Small intestine (tissue), 16 donors: ENCODE measurements around the gene GOLGA7B. TPM values are rescaled to one million over a fixed set of nuclear protein-coding genes. Genes with fewer than 3 reads are reported as not detected.

Source experiments
- DNase-seq, 2 donors: peaks; one replicate each; pipeline versions ENCODE4 v3.0.0 to v3.0.0-alpha.2; 2013
- FAIRE-seq: peaks from 2 replicates; lab custom pipeline; 2012; peaks lifted over from hg19 to GRCh38; lab: Jason Lieb, UNC
- H3K27ac ChIP-seq, 3 donors: one replicate each; pipeline ENCODE4 v1.5.1; 2013; ENCODE audit warnings: low read length in 2 of 3, mild to moderate bottlenecking in 2 of 3, control low read depth in 1 of 3, inconsistent platforms in 1 of 3, low read depth in 1 of 3, moderate library complexity in 1 of 3
- H3K27me3 ChIP-seq, 3 donors: one replicate each; pipeline ENCODE4 v1.6.1; 2013; ENCODE audit warnings: low read length in 3 of 3, inconsistent platforms in 1 of 3; ENCODE audit not compliant: control insufficient read depth in 3 of 3, insufficient read depth in 3 of 3
- H3K36me3 ChIP-seq, 3 donors: one replicate each; pipeline ENCODE4 v1.6.1; 2013; ENCODE audit warnings: low read length in 3 of 3, inconsistent platforms in 1 of 3, low read depth in 1 of 3, mild to moderate bottlenecking in 1 of 3, moderate library complexity in 1 of 3; ENCODE audit not compliant: control insufficient read depth in 3 of 3, insufficient read depth in 2 of 3
- H3K4me1 ChIP-seq, 3 donors: one replicate each; pipeline ENCODE4 v1.6.1; 2013; ENCODE audit warnings: low read length in 2 of 3, inconsistent platforms in 1 of 3, low read depth in 1 of 3, mild to moderate bottlenecking in 1 of 3, moderate library complexity in 1 of 3; ENCODE audit not compliant: control insufficient read depth in 3 of 3, insufficient read depth in 2 of 3
- H3K4me3 ChIP-seq, 3 donors: one replicate each; pipeline ENCODE4 v1.5.1; 2013; ENCODE audit warnings: low read length in 3 of 3, control low read depth in 1 of 3, inconsistent platforms in 1 of 3, low read depth in 1 of 3, mild to moderate bottlenecking in 1 of 3, moderate library complexity in 1 of 3
- H3K9me3 ChIP-seq, 2 donors: one replicate each; pipeline ENCODE4 v1.6.1; 2013; ENCODE audit warnings: low read depth in 1 of 2, low read length in 1 of 2; ENCODE audit not compliant: control insufficient read depth in 2 of 2, insufficient read depth in 1 of 2
- WGBS, 3 donors: extraction: QIAGEN DNeasy Blood & Tissue Kit; methylation state at CpG; one replicate each; pipeline ENCODE4 v1.1.7; 2013; 5-methylcytosine and 5-hydroxymethylcytosine counted together
- long read RNA-seq, 10 donors: transcript quantifications; one replicate each; lab custom pipeline, GENCODE V29; 2026
- polyA plus RNA-seq, 4 donors: library from polyadenylated mRNA; stranded (reverse) in 3 of 4; unstranded in 1 of 4; fragments of 200-250 nt in 3 of 4; fragments of 120-200 nt in 1 of 4; gene quantifications; one replicate each; pipeline versions ENCODE4 v1.2.1 to v1.2.3, GENCODE V29; 2013
- donor health status: healthy with polysubstance abuse.
- donor health status: control.
- donor health status: control.
- donor health status: Bipolar disorder and iron deficiency.
- donor health status: healthy.

GOLGA7B gene
- 1 to 10 TPM; 1.9 to 5.3 (median 4.0) TPM for polyA plus RNA-seq
- long read RNA-seq, donor 1, full-length matches to known transcripts, result 5 of 5 reads
- long read RNA-seq, donor 1, partial matches to known transcripts, result 0 of 5 reads
- long read RNA-seq, donor 1, other reads (novel, unspliced or antisense), result 0 of 5 reads
- long read RNA-seq, donor 2, full-length matches to known transcripts, result 4 of 4 reads
- long read RNA-seq, donor 2, partial matches to known transcripts, result 0 of 4 reads
- long read RNA-seq, donor 2, other reads (novel, unspliced or antisense), result 0 of 4 reads
- long read RNA-seq, donor 3, full-length matches to known transcripts, result 3 of 3 reads
- long read RNA-seq, donor 3, partial matches to known transcripts, result 0 of 3 reads
- long read RNA-seq, donor 3, other reads (novel, unspliced or antisense), result 0 of 3 reads
- long read RNA-seq, donor 4, result 0 reads
- long read RNA-seq, donor 5, result 0 reads
- long read RNA-seq, donor 6, full-length matches to known transcripts, result 1 of 1 reads
- long read RNA-seq, donor 6, partial matches to known transcripts, result 0 of 1 reads
- long read RNA-seq, donor 6, other reads (novel, unspliced or antisense), result 0 of 1 reads
- long read RNA-seq, donor 7, result 0 reads
- long read RNA-seq, donor 8, result 0 reads
- long read RNA-seq, donor 9, result 0 reads
- long read RNA-seq, donor 10, full-length matches to known transcripts, result 2 of 2 reads
- long read RNA-seq, donor 10, partial matches to known transcripts, result 0 of 2 reads
- long read RNA-seq, donor 10, other reads (novel, unspliced or antisense), result 0 of 2 reads

DNA sequence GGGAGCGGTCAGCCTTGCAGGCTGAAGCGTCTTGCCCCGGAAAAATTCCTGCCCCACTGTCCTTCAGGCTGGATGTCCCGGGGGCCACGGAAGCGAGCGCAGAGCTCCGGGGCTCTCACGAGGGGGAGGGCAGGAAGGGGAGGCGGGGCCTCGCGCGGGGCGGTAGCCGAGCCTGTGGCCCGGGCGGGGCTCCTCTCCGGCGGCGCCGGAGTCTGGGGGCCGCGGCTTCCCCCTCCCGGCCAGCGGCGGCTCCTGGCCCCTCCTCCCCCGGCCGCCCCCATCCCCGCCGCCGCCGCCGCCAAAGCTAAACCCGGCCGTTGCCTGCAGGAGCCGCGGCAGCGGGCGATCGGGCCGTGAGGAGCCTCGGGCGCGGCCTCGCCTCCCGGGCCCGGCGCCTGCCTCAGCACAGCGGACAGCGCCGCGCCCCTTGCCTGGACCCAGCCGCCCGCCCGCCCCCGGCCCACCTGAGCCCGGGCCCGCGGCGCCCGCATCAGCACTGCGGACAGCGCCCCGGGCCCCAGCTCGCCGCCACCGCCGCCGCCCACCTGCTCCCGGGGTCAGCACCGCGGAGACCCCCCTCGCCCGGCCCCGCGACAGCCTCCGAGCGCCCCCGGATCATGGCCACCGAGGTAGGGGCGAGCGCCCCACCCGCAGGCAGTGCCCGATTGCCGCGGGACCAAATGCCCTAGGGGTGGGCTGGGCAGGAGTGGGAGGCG lies at the start of gene GOLGA7B:
Gene GOLGA7B (plus strand): TSS at position 157 of the 716 bp plus-strand sequence. CDS start 461 bp downstream, at position 618.
- Histone ChIP-seq H3K4me1 (peaks cover 0 to 14% (median 2%) of the 10 kb centered on the region in 3 donors), H3K36me3 (peaks cover 0 to 2% (median 0%) of the 10 kb centered on the region in 3 donors), H3K9me3 (no peaks in the 10 kb centered on the region), H3K4me3 (peak within 1 kb of the TSS; percentile 53 to 86 (median 65)), H3K27ac (peak within 1 kb of the TSS in 1 of 3 donors; percentile 63), H3K27me3 (peaks cover 0 to 14% (median 2%) of the 10 kb centered on the region in 3 donors)
- peak; percentile 49 to 80 for DNase-seq
- no peak for FAIRE-seq
- 1% methylated on average over 43 to 87 of the region's 87 CpGs for WGBS, 3 donors

DNA sequence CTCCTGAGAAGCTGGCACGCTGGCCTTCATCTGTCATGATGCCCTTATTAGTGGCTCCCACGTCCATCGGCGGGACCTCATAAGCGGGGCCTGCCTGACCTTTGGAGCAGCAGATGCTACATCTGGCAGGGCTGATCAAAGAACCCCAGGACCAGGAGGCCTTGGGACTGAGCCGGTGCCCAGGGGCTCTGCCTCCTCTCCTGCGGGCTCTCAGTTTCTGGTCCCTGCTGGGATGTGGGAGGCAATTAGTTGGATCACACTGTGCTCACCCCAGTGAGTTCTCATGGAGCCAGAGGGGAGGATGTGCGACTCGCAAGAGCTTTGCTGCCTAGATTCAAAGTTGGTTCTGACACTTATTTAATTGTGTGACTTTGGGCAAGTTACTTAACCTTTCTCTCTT lies 49.2 kb upstream of the GOLGA7B start:
- Histone ChIP-seq H3K4me1 (no peaks in the 10 kb centered on the region), H3K36me3 (no peaks in the 10 kb centered on the region), H3K9me3 (peaks cover 0 to 3% of the 10 kb centered on the region in 2 donors), H3K27me3 (peaks cover 0 to 6% (median 0%) of the 10 kb centered on the region in 3 donors), H3K27ac (no peak overlapping the region), H3K4me3 (no peak overlapping the region)
- DNase-seq, result no peak
- 55 to 76% (median 64%) methylated on average over 9 of the region's 9 CpGs for WGBS, 3 donors
- FAIRE-seq, result no peak

DNA sequence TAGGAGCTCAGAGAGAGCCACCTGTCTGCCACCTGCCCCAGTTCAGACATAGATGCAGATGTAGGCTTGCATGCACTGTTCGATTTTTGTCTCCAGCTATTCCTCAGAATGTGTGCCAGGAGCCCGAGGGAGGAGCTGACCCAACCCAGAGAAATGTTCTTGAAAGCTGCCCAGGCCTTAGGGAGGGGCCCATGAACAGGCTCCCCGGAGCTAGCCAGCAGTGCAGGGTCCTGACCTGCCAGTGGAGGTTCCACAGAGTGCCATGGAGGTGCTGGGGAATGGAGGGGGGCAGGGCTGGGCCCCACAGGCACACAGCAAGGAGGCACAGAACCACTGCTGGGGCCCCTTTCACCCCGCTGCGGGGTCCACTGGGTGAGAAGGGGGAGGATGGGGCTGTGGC lies 48.2 kb upstream of the GOLGA7B start:
- FAIRE-seq (no peak), DNase-seq (no peak)
- H3K4me3 ChIP-seq, result no peak overlapping the region
- WGBS, 3 donors, result 51 to 64% (median 62%) methylated on average over 5 of the region's 5 CpGs
- H3K4me1 ChIP-seq, result no peaks in the 10 kb centered on the region
- peaks cover 0 to 3% of the 10 kb centered on the region in 2 donors for H3K9me3 ChIP-seq
- peaks cover 0 to 6% (median 0%) of the 10 kb centered on the region in 3 donors for H3K27me3 ChIP-seq
- no peaks in the 10 kb centered on the region for H3K36me3 ChIP-seq
- no peak overlapping the region for H3K27ac ChIP-seq

DNA sequence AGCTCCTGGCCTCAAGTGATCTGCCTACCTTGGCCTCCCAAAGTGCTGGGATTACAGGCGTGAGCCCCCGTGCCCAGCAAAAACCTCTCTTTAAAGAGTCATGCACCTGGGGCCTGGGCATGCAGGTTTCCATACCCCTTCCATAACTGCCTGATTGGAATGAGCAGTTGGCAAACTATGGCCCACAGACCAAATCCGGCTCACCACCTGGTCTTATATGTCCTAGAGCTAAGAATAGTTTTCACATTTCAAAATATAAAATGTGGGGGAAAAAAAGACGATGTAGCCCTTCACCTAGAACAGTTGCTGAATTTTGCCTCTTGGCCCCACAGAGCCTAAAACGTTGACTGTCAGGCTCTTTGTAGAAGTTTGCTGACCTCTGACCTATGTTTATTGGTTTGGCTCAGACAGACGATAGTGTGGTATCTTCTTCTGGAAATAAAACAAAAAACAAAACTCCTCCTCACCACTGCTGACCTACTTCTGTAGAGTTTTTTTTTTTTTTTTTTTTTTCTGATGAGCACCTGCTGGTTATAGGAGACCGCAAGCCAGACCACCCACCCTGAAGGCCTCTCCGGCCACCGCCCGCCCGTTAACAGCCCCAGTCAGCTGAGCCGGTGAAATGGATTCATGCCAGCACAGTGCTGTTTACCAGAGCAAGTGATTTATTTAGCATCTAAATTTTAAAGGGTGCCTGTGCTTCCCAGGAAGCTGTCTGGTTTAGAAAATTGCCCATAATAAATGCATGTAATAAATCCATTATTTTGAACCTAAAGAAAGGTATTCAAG lies 44.4 kb upstream of the GOLGA7B start:
- FAIRE-seq, result no peak
- no peak overlapping the region for H3K27ac ChIP-seq
- H3K4me3 ChIP-seq, result no peak overlapping the region
- H3K9me3 ChIP-seq, result no peaks in the 10 kb centered on the region
- H3K4me1 ChIP-seq, result peaks cover 0 to 12% (median 0%) of the 10 kb centered on the region in 3 donors
- DNase-seq, result no peak
- WGBS, 3 donors, result 60 to 65% (median 61%) methylated on average over 12 of the region's 12 CpGs
- no peaks in the 10 kb centered on the region for H3K36me3 ChIP-seq
- H3K27me3 ChIP-seq, result peaks cover 0 to 3% (median 0%) of the 10 kb centered on the region in 3 donors

DNA sequence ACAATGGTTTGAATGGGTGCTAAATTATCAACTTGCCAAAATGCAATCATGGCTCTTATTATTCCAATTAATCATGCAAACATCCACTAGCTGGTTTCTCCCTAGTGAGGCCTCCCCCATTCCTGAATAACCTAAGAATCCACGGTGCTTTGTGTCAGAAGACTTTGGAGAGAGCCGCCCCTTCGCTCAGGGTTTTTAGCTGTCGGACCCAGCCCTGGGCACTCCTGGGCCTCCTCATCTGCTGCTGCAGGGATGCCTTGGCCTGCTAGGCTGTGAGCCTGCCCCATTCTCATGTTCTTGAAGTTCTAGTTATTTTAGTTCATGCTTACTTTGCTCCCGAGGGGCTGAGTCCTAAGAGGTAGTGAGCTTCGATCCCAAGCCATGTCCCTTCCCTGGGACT lies 43.7 kb upstream of the GOLGA7B start:
- no peak overlapping the region for H3K27ac ChIP-seq
- no peaks in the 10 kb centered on the region for H3K36me3 ChIP-seq
- H3K27me3 ChIP-seq, result peaks cover 0 to 3% (median 0%) of the 10 kb centered on the region in 3 donors
- no peaks in the 10 kb centered on the region for H3K9me3 ChIP-seq
- no peak for FAIRE-seq
- WGBS, 3 donors, result 81 to 91% (median 87%) methylated on average over 6 of the region's 6 CpGs
- H3K4me1 ChIP-seq, result peaks cover 0 to 17% (median 0%) of the 10 kb centered on the region in 3 donors
- DNase-seq, result no peak
- H3K4me3 ChIP-seq, result no peak overlapping the region

DNA sequence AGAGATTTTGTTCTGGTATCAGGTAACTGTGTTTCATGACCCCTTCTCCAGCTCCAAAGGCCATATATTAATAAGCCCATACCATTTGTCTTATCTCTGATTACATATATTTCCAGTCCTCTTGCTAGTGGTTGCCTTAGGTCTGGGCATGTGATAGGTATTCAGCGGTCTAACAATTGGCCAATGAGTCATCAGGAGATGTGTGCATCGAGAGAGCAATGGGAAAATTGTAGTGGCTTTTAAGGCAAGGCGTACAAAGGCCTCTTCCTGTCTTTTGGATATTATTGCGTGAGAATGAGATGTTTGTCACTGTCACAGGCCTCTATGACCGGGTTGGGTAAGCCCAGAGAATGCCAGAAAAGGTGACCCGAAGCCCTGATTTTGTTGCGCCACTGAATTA lies 39.2 kb upstream of the GOLGA7B start:
- peak; percentile 77 to 80 for DNase-seq
- Histone ChIP-seq H3K4me3 (no peak overlapping the region), H3K27me3 (no peaks in the 10 kb centered on the region), H3K9me3 (no peaks in the 10 kb centered on the region), H3K36me3 (no peaks in the 10 kb centered on the region), H3K27ac (peak overlapping the region in 2 of 3 donors; percentile 26 to 75), H3K4me1 (peaks cover 0 to 21% (median 0%) of the 10 kb centered on the region in 3 donors)
- no peak for FAIRE-seq
- WGBS, 3 donors, result 60 to 63% (median 61%) methylated on average over 7 of the region's 7 CpGs

DNA sequence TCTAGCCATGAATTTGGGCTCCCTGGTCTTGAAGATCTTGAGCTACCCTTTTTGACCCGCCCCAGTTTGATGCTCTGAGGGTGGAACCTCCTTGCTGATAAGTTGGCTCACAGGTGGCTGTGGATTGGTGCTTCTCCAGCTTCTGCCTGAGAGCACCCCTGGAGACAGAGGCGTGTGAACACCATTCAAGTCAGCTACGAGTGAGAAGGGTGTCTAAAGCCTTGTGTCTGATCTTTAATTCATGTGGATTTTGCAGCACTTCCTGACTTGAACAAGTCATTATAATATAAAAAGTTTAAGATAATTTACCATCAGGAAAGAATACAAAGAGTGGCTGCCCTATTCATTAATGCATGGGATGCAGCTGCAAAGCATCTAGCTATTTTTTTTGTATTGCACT lies 37.7 kb upstream of the GOLGA7B start:
- no peak for FAIRE-seq
- H3K27me3 ChIP-seq, result no peaks in the 10 kb centered on the region
- H3K4me3 ChIP-seq, result no peak overlapping the region
- peaks cover 0 to 21% (median 0%) of the 10 kb centered on the region in 3 donors for H3K4me1 ChIP-seq
- H3K27ac ChIP-seq, result no peak overlapping the region
- 43 to 65% (median 51%) methylated on average over 3 of the region's 3 CpGs for WGBS, 3 donors
- no peaks in the 10 kb centered on the region for H3K9me3 ChIP-seq
- no peaks in the 10 kb centered on the region for H3K36me3 ChIP-seq
- DNase-seq, result no peak
